Choroid plexus epithelial cell (primary cell): ENCODE data around the gene RBFOX1.

Source experiments
- DNase-seq: peaks from one replicate; pipeline ENCODE4 v3.0.0-alpha.2; 2010; ENCODE audit warnings: low read depth
- H3K4me3 ChIP-seq: 2 replicates; pipeline ENCODE4 v1.5.1; 2011; ENCODE audit warnings: low read depth, mild to moderate bottlenecking, control low read depth, low read length, moderate library complexity
- TF ChIP-seq, protein P1 (sequence below): conservative IDR thresholded peaks from 2 replicates; pipeline ENCODE4 v1.5.1; 2011; ENCODE audit warnings: low read depth, mild to moderate bottlenecking, control low read depth, inconsistent platforms, low read length, moderate library complexity

The RBFOX1 gene

DNA sequence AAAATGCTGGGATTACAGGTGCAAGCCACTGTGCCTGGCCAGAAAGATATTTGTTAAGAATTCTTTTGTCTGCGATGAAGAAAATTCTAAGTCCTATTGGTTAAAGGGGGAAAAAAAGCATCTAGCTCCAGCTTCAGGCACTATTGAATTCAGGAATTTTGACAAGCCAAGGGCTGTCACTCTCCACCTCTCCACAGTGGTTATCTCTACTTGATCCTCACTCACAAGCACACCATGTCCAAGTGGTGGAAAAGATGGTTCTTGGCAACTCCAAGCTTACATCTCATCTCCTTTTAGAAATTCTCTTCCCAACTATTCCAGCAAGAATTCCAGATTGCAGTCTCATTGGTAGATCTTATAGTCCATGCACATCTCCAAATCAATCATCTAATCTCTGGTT, 7.1 kb downstream of the RBFOX1 start:
- DNase-seq: no peak
- no peak overlapping the region for H3K4me3 ChIP-seq
- TF ChIP-seq, protein P1, sequence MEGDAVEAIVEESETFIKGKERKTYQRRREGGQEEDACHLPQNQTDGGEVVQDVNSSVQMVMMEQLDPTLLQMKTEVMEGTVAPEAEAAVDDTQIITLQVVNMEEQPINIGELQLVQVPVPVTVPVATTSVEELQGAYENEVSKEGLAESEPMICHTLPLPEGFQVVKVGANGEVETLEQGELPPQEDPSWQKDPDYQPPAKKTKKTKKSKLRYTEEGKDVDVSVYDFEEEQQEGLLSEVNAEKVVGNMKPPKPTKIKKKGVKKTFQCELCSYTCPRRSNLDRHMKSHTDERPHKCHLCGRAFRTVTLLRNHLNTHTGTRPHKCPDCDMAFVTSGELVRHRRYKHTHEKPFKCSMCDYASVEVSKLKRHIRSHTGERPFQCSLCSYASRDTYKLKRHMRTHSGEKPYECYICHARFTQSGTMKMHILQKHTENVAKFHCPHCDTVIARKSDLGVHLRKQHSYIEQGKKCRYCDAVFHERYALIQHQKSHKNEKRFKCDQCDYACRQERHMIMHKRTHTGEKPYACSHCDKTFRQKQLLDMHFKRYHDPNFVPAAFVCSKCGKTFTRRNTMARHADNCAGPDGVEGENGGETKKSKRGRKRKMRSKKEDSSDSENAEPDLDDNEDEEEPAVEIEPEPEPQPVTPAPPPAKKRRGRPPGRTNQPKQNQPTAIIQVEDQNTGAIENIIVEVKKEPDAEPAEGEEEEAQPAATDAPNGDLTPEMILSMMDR: no peak

DNA sequence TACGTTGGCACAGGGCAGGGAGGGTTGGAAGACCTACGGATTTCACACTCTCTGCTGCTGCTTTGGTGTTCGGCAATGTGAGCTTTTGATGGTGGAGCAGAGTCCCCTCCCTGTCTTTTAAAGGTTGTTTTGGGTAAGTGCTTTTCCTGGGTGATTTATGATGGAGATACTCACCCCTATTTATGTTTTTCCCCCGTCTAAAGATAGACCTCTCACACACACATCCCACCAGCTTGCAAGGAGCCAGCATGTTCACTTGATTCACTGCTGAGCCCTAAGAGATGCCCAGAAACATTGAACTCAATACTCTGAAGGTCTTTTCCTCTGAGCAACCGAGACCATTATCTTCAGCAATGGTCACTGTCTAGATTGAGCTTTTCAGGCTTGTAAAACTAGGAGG, 8.3 kb downstream of the RBFOX1 start:
- DNase-seq: no peak
- no peak overlapping the region for H3K4me3 ChIP-seq
- TF ChIP-seq, protein P1: no peak

DNA sequence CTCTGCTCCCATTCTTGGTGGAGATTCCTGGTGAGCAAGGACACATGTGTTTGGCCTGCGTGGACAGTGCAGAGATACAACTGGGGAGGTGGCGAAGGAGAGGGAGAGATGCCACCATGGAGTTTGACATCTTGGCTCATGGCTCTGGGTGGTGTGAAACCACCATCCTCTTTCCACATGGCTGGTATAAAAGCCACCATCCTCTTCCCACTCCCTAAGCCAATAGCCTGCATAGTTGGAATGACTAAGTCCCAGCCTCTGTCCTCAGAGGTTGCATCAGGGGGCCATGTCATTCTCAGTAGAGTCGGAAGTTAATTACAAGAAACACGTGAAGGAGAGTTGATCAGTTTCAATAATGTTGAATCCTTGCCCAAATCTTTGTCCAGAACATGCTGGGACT, 10.0 kb downstream of the RBFOX1 start:
- TF ChIP-seq, protein P1: no peak
- no peak overlapping the region for H3K4me3 ChIP-seq
- DNase-seq: no peak

DNA sequence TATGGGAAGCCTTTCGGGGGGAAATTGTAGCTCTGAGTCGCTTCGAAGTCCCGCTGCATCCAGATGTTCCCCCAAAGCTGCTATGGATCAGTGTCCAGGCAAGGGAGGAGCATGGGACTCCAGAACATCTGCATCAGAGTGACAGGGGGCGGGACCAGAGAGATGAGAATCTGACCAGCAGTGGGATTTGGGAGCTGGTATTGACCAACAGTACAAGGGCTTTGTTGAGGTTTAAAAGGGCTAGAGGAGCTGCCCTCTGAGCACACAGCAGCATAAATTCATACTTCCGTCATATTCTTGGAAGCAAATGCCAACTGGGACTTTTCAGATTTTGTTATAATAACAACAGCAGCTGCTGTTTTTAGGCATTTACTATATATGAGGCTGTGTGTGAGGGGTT, 10.6 kb downstream of the RBFOX1 start:
- DNase-seq: no peak
- H3K4me3 ChIP-seq: no peak overlapping the region
- TF ChIP-seq, protein P1: no peak

DNA sequence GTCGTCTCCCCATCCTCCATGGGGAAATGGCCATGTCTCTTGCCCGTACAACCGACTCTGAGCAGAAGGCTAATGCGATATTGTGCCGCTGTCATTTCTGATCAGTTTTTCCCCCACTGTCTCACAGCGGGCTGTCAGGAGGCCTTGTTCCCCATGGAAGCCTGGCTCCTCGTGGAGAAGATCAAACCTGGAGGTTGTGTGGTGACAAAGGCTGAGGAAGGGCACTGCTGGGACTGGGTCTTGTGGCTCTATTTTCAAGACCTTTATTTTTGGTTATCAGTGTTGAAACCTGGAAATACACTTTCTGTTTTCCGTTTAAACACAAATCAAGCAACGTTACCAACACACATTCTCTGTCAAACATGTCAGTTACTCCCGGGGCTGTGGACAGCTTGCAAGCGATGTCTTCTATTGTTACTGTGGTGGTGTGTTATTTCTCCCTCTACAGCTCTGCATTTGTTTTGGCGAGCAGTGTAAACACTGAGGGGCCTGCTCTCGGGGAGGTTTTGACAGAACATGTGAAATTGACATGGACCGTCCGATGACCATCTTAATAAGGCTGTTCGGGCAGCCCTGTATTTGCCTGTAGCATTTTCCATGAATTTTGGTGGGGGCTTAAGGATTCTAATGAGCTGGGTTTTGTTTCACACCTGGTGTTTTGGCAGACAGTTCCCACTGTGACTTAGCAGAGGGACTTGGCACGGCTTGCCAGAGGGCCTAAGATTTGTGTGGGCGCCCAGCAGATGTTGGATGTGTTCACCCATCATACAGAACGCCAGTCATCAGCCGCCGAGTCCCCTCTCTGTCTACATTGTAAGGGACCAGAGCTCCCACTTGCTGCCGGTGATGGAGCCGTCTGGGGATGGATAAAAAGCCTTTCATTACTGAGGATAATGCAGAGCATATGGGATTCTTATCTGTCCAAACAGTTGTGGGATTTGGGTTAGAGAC, 12.5 kb downstream of the RBFOX1 start:
- no peak for DNase-seq
- no peak overlapping the region for H3K4me3 ChIP-seq
- TF ChIP-seq, protein P1: no peak

DNA sequence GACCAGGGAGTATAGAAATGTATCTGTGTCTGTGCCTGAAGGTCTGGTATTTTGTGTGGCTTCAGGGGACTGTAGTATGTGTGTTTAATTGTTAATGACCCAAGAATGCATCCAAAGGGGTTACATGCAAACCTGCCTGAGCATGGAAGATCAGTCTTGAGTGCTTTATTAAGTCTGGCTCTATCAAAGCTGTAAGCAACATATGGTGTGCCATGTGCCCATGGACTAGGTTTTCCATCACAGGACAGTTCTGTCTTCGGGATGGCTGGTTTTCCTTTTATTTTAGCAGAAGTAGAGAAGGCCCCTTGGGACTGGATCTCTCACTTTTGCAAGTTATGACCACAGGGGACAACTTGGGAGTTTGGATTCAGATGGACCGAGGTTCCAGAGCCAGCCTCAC, 18.2 kb downstream of the RBFOX1 start:
- TF ChIP-seq, protein P1: no peak
- no peak overlapping the region for H3K4me3 ChIP-seq
- no peak for DNase-seq
